K562 (cell line): ENCODE results near the gene ZNF284. TPM values are rescaled to one million over a fixed set of nuclear protein-coding genes. Genes with fewer than 3 reads are reported as not detected.
A peak's percentile ranks its signal among the peaks of the same experiment; 100 is the strongest.

Source experiments
- GATAD2B ChIP-seq: fragments of 450-650 bp; IDR thresholded peaks from 2 replicates; pipeline ENCODE4 v1.6.1; 2017; ENCODE audit warnings: mild to moderate bottlenecking, borderline replicate concordance
- GTF2B ChIP-seq: IDR thresholded peaks from 2 replicates; pipeline ENCODE4 v1.6.1; 2011; ENCODE audit not compliant: insufficient read length; ENCODE audit errors: extremely low read depth
- HDAC2 ChIP-seq: fragments of 450-650 bp; IDR thresholded peaks from 2 replicates; pipeline ENCODE4 v1.6.1; 2016; ENCODE audit warnings: mild to moderate bottlenecking
- JUNB ChIP-seq: fragments of 450-650 bp; formaldehyde crosslinking; conservative IDR thresholded peaks from 2 replicates; pipeline ENCODE4 v1.4.0; 2020; ENCODE audit warnings: mild to moderate bottlenecking
- JUND ChIP-seq, 2 experiments: IDR thresholded peaks; 2 replicates in 1 of 2; 3 replicates in 1 of 2; pipeline ENCODE4 v1.6.1; 2011; ENCODE audit warnings: borderline replicate concordance in 2 of 2, low read depth in 2 of 2, low read length in 2 of 2, improper control_type of control experiment in 1 of 2, missing biosample characterization in 1 of 2, missing genetic modification characterization in 1 of 2, missing genetic modification reagents in 1 of 2
- KDM2B ChIP-seq: fragments of 250-450 bp; sonication (Bioruptor Pico); IDR thresholded peaks from 2 replicates; pipeline ENCODE4 v1.8.0; 2021; ENCODE audit warnings: mild to moderate bottlenecking, moderate library complexity
- KLF6 ChIP-seq: fragments of 250-450 bp; sonication (Bioruptor Pico); IDR thresholded peaks from 2 replicates; pipeline ENCODE4 v1.4.0; 2020; ENCODE audit warnings: mild to moderate bottlenecking, moderate library complexity, borderline replicate concordance
- MAFG ChIP-seq: fragments of 450-650 bp; conservative IDR thresholded peaks from 2 replicates; pipeline ENCODE4 v1.6.1; 2016; ENCODE audit warnings: missing genetic modification characterization, missing compliant biosample characterization
- NELFE ChIP-seq: IDR thresholded peaks from 2 replicates; pipeline ENCODE4 v1.6.1; 2011; ENCODE audit warnings: mild to moderate bottlenecking; ENCODE audit not compliant: insufficient read depth, insufficient read length
- PML ChIP-seq: IDR thresholded peaks from 2 replicates; pipeline ENCODE4 v1.6.1; 2012; ENCODE audit warnings: low read length, inconsistent platforms
- SMAD3 ChIP-seq: fragments of 450-650 bp; formaldehyde crosslinking; conservative IDR thresholded peaks from 2 replicates; pipeline ENCODE4 v1.4.0; 2020; ENCODE audit warnings: mild to moderate bottlenecking
- SMC3 ChIP-seq: conservative IDR thresholded peaks from 2 replicates; pipeline ENCODE4 v1.6.1; 2011; ENCODE audit warnings: low read depth, low read length, improper control_type of control experiment; ENCODE audit not compliant: insufficient read depth
- THRA ChIP-seq: fragments of 450-650 bp; IDR thresholded peaks from 2 replicates; pipeline ENCODE4 v1.6.1; 2017; ENCODE audit warnings: mild to moderate bottlenecking, moderate library complexity
- TSC22D4 ChIP-seq: fragments of 450-650 bp; IDR thresholded peaks from 2 replicates; pipeline ENCODE4 v1.6.1; 2016; ENCODE audit warnings: missing genetic modification characterization, missing biosample characterization, control low read depth
- ZKSCAN1 ChIP-seq: fragments of 150-350 bp; IDR thresholded peaks from 2 replicates; pipeline ENCODE4 v1.6.1; 2016; ENCODE audit warnings: low read depth, low read length
- ZNF124 ChIP-seq: sonication (generic); formaldehyde crosslinking; IDR thresholded peaks from 2 replicates; pipeline ENCODE4 v1.8.1; 2022; ENCODE audit warnings: missing genetic modification reagents
- ZNF316 ChIP-seq: fragments of 450-650 bp; IDR thresholded peaks from 2 replicates; pipeline ENCODE4 v1.6.1; 2016
- polyA plus RNA-seq, 8 experiments: library from polyadenylated mRNA; depleted of rRNA in 4 of 8; stranded (reverse) in 5 of 8; unstranded in 3 of 8; fragments of >200 nt; fragmentation: Nextera tagmentation in 2 of 8; fragmentation: Illumina TruSeq in 1 of 8; extraction: Ambion mirVana in 2 of 8; extraction: Trizol in 1 of 8; gene quantifications; 2 replicates each; pipeline versions ENCODE4 v1.2.1 to v1.2.3, GENCODE V29; 2011 to 2014; ENCODE audit warnings: inconsistent platforms in 1 of 8, missing spikeins in 1 of 8
- total RNA-seq, 7 experiments: library from RNA; depleted of rRNA in 6 of 7; stranded (reverse); fragments of >200 nt in 6 of 7; fragmentation: Illumina TruSeq in 2 of 7; extraction: Trizol in 2 of 7; gene quantifications; 2 replicates each; pipeline versions ENCODE4 v1.2.1 to v1.2.3, GENCODE V29; 2011 to 2021; ENCODE audit warnings: low replicate concordance in 1 of 7
- TF ChIP-seq, protein P1 (sequence below): fragments of 200-800 bp; sonication (Bioruptor generic); IDR thresholded peaks from 2 replicates; pipeline ENCODE4 v1.6.1; 2016; ENCODE audit warnings: missing genetic modification characterization, missing compliant biosample characterization
- TF ChIP-seq, protein P2 (sequence below): fragments of 250-450 bp; sonication (Bioruptor Pico); IDR thresholded peaks from 2 replicates; pipeline ENCODE4 v1.5.0; 2020; ENCODE audit warnings: mild to moderate bottlenecking, borderline replicate concordance

The ZNF284 gene
- total and polyA plus RNA-seq, 9 of the 15 experiments (the other 6 are each of a cell fraction or from before 2014, with no cell fraction given): 0.07 to 0.24 (median 0.20) TPM

DNA sequence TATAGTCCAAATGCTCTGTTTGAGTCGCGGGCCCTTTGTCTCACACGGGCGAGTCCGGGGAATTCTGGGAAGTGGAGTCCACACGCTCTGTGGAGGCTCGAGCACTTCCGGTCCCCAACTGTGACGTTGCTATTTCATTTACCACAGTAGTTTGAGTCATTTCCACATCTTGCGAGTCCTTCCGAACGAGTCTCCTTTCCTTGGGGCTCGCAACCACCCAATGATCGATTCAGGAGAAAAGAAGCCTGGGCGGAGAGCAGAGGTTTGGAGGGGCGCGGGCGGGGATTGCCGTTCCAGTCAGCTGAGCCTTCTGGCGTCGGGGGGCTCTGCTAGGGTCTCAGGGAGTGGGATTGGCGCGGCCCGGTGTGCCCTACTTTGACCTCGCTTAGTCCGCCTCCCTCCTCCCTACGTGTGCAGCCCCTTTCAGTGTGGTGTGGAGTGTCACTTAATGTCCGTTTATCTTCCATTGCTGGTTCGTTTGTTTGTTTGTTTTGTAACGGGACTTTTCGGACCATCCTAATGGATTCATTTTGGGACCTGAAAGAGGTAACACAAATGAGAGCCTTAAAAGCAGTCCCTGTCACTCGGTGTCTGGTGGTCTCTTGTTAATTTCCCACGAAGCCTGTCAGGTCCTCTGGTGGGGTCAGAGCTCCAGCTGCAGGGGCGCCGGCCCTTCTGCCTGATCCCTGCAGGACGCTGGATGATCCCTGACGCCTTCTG is 46.6 kb upstream of the ZNF284 start, which contains the start of gene ZNF222 (continued):
- TF ChIP-seq THRA: no peak
- no peak for TF ChIP-seq ZKSCAN1
- TF ChIP-seq GTF2B: no peak
- TF ChIP-seq KDM2B (CRISPR knock-in tag): no peak
- no peak for TF ChIP-seq SMAD3 (CRISPR knock-in tag)
- no peak for TF ChIP-seq KLF6 (CRISPR knock-in tag)
- TF ChIP-seq JUND (IDR thresholded peaks at IDR 0.05; ENCODE audit: borderline replicate concordance, low read depth, low read length): peak; percentile 59
- TF ChIP-seq JUND (tag; IDR thresholded peaks at IDR 0.05; ENCODE audit: borderline replicate concordance, low read depth, low read length): peak; percentile 11; the same call in 1 of the 3 replicates
- TF ChIP-seq ZNF124 (CRISPR knock-in tag): no peak
- TF ChIP-seq ZNF316: peak; percentile 47; the same call in 1 of the 2 replicates
- TF ChIP-seq NELFE: no peak
- TF ChIP-seq HDAC2: no peak
- no peak for TF ChIP-seq JUNB (CRISPR knock-in tag)
- peak; percentile 53 for TF ChIP-seq MAFG
- TF ChIP-seq SMC3: no peak
- no peak for TF ChIP-seq GATAD2B
- TF ChIP-seq PML: 0 out of 2 replicates have a peak, but pooled peaks have one; percentile 25
- TF ChIP-seq, protein P1, sequence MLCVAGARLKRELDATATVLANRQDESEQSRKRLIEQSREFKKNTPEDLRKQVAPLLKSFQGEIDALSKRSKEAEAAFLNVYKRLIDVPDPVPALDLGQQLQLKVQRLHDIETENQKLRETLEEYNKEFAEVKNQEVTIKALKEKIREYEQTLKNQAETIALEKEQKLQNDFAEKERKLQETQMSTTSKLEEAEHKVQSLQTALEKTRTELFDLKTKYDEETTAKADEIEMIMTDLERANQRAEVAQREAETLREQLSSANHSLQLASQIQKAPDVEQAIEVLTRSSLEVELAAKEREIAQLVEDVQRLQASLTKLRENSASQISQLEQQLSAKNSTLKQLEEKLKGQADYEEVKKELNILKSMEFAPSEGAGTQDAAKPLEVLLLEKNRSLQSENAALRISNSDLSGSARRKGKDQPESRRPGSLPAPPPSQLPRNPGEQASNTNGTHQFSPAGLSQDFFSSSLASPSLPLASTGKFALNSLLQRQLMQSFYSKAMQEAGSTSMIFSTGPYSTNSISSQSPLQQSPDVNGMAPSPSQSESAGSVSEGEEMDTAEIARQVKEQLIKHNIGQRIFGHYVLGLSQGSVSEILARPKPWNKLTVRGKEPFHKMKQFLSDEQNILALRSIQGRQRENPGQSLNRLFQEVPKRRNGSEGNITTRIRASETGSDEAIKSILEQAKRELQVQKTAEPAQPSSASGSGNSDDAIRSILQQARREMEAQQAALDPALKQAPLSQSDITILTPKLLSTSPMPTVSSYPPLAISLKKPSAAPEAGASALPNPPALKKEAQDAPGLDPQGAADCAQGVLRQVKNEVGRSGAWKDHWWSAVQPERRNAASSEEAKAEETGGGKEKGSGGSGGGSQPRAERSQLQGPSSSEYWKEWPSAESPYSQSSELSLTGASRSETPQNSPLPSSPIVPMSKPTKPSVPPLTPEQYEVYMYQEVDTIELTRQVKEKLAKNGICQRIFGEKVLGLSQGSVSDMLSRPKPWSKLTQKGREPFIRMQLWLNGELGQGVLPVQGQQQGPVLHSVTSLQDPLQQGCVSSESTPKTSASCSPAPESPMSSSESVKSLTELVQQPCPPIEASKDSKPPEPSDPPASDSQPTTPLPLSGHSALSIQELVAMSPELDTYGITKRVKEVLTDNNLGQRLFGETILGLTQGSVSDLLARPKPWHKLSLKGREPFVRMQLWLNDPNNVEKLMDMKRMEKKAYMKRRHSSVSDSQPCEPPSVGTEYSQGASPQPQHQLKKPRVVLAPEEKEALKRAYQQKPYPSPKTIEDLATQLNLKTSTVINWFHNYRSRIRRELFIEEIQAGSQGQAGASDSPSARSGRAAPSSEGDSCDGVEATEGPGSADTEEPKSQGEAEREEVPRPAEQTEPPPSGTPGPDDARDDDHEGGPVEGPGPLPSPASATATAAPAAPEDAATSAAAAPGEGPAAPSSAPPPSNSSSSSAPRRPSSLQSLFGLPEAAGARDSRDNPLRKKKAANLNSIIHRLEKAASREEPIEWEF (CRISPR knock-in tag): no peak
- TF ChIP-seq, protein P2, sequence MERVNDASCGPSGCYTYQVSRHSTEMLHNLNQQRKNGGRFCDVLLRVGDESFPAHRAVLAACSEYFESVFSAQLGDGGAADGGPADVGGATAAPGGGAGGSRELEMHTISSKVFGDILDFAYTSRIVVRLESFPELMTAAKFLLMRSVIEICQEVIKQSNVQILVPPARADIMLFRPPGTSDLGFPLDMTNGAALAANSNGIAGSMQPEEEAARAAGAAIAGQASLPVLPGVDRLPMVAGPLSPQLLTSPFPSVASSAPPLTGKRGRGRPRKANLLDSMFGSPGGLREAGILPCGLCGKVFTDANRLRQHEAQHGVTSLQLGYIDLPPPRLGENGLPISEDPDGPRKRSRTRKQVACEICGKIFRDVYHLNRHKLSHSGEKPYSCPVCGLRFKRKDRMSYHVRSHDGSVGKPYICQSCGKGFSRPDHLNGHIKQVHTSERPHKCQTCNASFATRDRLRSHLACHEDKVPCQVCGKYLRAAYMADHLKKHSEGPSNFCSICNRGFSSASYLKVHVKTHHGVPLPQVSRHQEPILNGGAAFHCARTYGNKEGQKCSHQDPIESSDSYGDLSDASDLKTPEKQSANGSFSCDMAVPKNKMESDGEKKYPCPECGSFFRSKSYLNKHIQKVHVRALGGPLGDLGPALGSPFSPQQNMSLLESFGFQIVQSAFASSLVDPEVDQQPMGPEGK (CRISPR knock-in tag): no peak
- no peak for TF ChIP-seq TSC22D4
